H9 (cell line): ENCODE data around the gene TRPC4AP. TPM values are rescaled to one million over a fixed set of nuclear protein-coding genes. Genes with fewer than 3 reads are reported as not detected.

Source experiments
- DNase-seq: peaks from one replicate; pipeline ENCODE4 v3.0.0-alpha.2; 2017
- H2AFZ ChIP-seq: one replicate; pipeline ENCODE4 v1.6.1; 2013; ENCODE audit warnings: mild to moderate bottlenecking, low read length, control low read depth, moderate library complexity
- H2AK5ac ChIP-seq: 2 replicates; pipeline ENCODE4 v1.6.1; 2013; ENCODE audit warnings: low read length, control low read depth, mixed read lengths; ENCODE audit not compliant: insufficient read length
- H2BK120ac ChIP-seq: one replicate; pipeline ENCODE4 v1.6.1; 2013; ENCODE audit warnings: low read depth, mild to moderate bottlenecking, low read length, control low read depth, inconsistent platforms; ENCODE audit not compliant: poor library complexity, severe bottlenecking
- H2BK12ac ChIP-seq: 2 replicates; pipeline ENCODE4 v1.6.1; 2013; ENCODE audit warnings: low read length, control low read depth, mixed read lengths, low read depth; ENCODE audit not compliant: insufficient read length
- H2BK15ac ChIP-seq: 2 replicates; pipeline ENCODE4 v1.6.1; 2013; ENCODE audit warnings: low read depth, low read length, control low read depth
- H2BK20ac ChIP-seq: one replicate; pipeline ENCODE4 v1.6.1; 2013; ENCODE audit warnings: low read depth, mild to moderate bottlenecking, low read length, control low read depth, inconsistent platforms; ENCODE audit not compliant: poor library complexity, severe bottlenecking
- H2BK5ac ChIP-seq: 2 replicates; pipeline ENCODE4 v1.6.1; 2013; ENCODE audit warnings: low read length, control low read depth, mixed read lengths; ENCODE audit not compliant: insufficient read length
- H3K14ac ChIP-seq: 2 replicates; pipeline ENCODE4 v1.6.1; 2013; ENCODE audit warnings: low read length, control low read depth; ENCODE audit not compliant: insufficient read depth
- H3K18ac ChIP-seq: 2 replicates; pipeline ENCODE4 v1.6.1; 2013; ENCODE audit warnings: low read depth, mild to moderate bottlenecking, mixed read lengths, low read length, control low read depth; ENCODE audit not compliant: insufficient read length
- H3K23ac ChIP-seq: 2 replicates; pipeline ENCODE4 v1.6.1; 2013; ENCODE audit warnings: low read length, control low read depth, mixed read lengths, low read depth; ENCODE audit not compliant: insufficient read length
- H3K23me2 ChIP-seq: 2 replicates; pipeline ENCODE4 v1.6.1; 2013; ENCODE audit warnings: low read depth, mild to moderate bottlenecking, mixed read lengths, low read length, control low read depth; ENCODE audit not compliant: insufficient read length, poor library complexity, severe bottlenecking
- H3K27ac ChIP-seq: 2 replicates; pipeline ENCODE4 v1.5.1; 2013; ENCODE audit warnings: low read length, control low read depth, mixed read lengths, low read depth; ENCODE audit not compliant: insufficient read length
- H3K27me3 ChIP-seq: 2 replicates; pipeline ENCODE4 v1.6.1; 2013; ENCODE audit warnings: low read length, control low read depth, inconsistent platforms; ENCODE audit not compliant: insufficient read depth
- H3K4ac ChIP-seq: 2 replicates; pipeline ENCODE4 v1.6.1; 2013; ENCODE audit warnings: low read depth, mild to moderate bottlenecking, control low read depth, inconsistent platforms, low read length, moderate library complexity
- H3K4me1 ChIP-seq: 2 replicates; pipeline ENCODE4 v1.6.1; 2013; ENCODE audit warnings: low read length, control low read depth, inconsistent platforms; ENCODE audit not compliant: insufficient read depth
- H3K4me2 ChIP-seq: 2 replicates; pipeline ENCODE4 v1.6.1; 2013; ENCODE audit warnings: low read length, control low read depth, mixed read lengths; ENCODE audit not compliant: insufficient read length, insufficient read depth
- H3K56ac ChIP-seq: 2 replicates; pipeline ENCODE4 v1.6.1; 2013; ENCODE audit warnings: low read depth, mild to moderate bottlenecking, mixed read lengths, low read length, control low read depth; ENCODE audit not compliant: insufficient read length
- H3K79me1 ChIP-seq: 2 replicates; pipeline ENCODE4 v1.6.1; 2013; ENCODE audit warnings: low read depth, mild to moderate bottlenecking, moderate library complexity, low read length, control low read depth, inconsistent platforms; ENCODE audit not compliant: insufficient read depth, poor library complexity, severe bottlenecking
- H3K79me2 ChIP-seq: 2 replicates; pipeline ENCODE4 v1.6.1; 2013; ENCODE audit warnings: low read length, control low read depth, inconsistent platforms; ENCODE audit not compliant: insufficient read depth
- H3K9ac ChIP-seq: 2 replicates; pipeline ENCODE4 v1.6.1; 2013; ENCODE audit warnings: low read length, control low read depth, mixed read lengths; ENCODE audit not compliant: insufficient read length; ENCODE audit errors: extremely low read depth
- H3K9me3 ChIP-seq: one replicate; pipeline ENCODE4 v1.6.1; 2013; ENCODE audit warnings: low read depth, low read length, inconsistent platforms; ENCODE audit not compliant: control insufficient read depth
- H3T11ph ChIP-seq: one replicate; pipeline ENCODE4 v1.6.1; 2013; ENCODE audit warnings: mild to moderate bottlenecking, low read length, control low read depth, inconsistent platforms
- H4K20me1 ChIP-seq: one replicate; pipeline ENCODE4 v1.6.1; 2013; ENCODE audit not compliant: control insufficient read depth, insufficient read length, insufficient read depth
- H4K5ac ChIP-seq: 2 replicates; pipeline ENCODE4 v1.6.1; 2013; ENCODE audit warnings: low read depth, mild to moderate bottlenecking, mixed read lengths, low read length, control low read depth; ENCODE audit not compliant: insufficient read length
- H4K8ac ChIP-seq: replicated peaks from 2 replicates; pipeline ENCODE4 v1.6.1; 2013; ENCODE audit warnings: low read length, control low read depth, mixed read lengths, low read depth; ENCODE audit not compliant: insufficient read length
- H4K91ac ChIP-seq: 2 replicates; pipeline ENCODE4 v1.6.1; 2013; ENCODE audit warnings: low read depth, mild to moderate bottlenecking, moderate library complexity, mixed read lengths, low read length, control low read depth; ENCODE audit not compliant: insufficient read length
- H3K27ac Mint-ChIP-seq, 3 experiments: 2 replicates in 2 of 3; 3 replicates in 1 of 3; pipeline ENCODE4 v1.8.0; 2020 to 2021; ENCODE audit warnings: mixed read lengths in 3 of 3, mild to moderate bottlenecking in 1 of 3, moderate library complexity in 1 of 3
- H3K27me3 Mint-ChIP-seq: 2 replicates; pipeline ENCODE4 v1.8.0; 2021; ENCODE audit warnings: low read depth, mild to moderate bottlenecking, moderate library complexity, mixed read lengths
- H3K36me3 Mint-ChIP-seq, 3 experiments: 2 replicates in 2 of 3; 3 replicates in 1 of 3; pipeline ENCODE4 v1.8.0; 2020 to 2021; ENCODE audit warnings: low read depth in 3 of 3, mixed read lengths in 3 of 3; ENCODE audit not compliant: insufficient read depth in 1 of 3
- H3K4me1 Mint-ChIP-seq, 2 experiments: 2 replicates each; pipeline ENCODE4 v1.8.0; 2020; ENCODE audit warnings: mixed read lengths in 2 of 2
- H3K4me3 Mint-ChIP-seq, 2 experiments: 2 replicates in 1 of 2; 3 replicates in 1 of 2; pipeline ENCODE4 v1.8.0; 2020 to 2021; ENCODE audit warnings: mild to moderate bottlenecking in 2 of 2, mixed read lengths in 2 of 2, moderate library complexity in 1 of 2
- H3K9me3 Mint-ChIP-seq, 2 experiments: 2 replicates in 1 of 2; 3 replicates in 1 of 2; pipeline ENCODE4 v1.8.0; 2020; ENCODE audit warnings: mild to moderate bottlenecking in 2 of 2, mixed read lengths in 2 of 2, moderate library complexity in 1 of 2
- CTCF ChIP-seq: fragments of 200-600 bp; sonication (generic); conservative IDR thresholded peaks from 3 replicates; pipeline ENCODE4 v1.8.0; 2021; ENCODE audit warnings: antibody characterized with exemption, mild to moderate bottlenecking
- WGBS: extraction: QIAGEN DNeasy Blood & Tissue Kit; methylation state at CpG from one replicate; pipeline ENCODE4 v1.1.7; 2013; ENCODE audit warnings: missing lambda C conversion rate, low lambda C conversion rate, mixed read lengths; ENCODE audit not compliant: insufficient read length; ENCODE audit errors: extremely low coverage; 5-methylcytosine and 5-hydroxymethylcytosine counted together
- total RNA-seq: library from RNA; stranded (reverse); gene quantifications from 2 replicates; pipeline ENCODE4 v1.2.1, GENCODE V29; 2021

The TRPC4AP gene
- total RNA-seq, 1 experiment from 2014 or later = 93.9 TPM

- peaks cover 0 to 4% of the 10 kb centered on the region in 2 experiments; a peak in 1 of 4 replicates for H3K4me1 Mint-ChIP-seq
- H2BK12ac ChIP-seq = no peak overlapping the region
- no peaks in the 10 kb centered on the region for H4K20me1 ChIP-seq
- no peaks in the 10 kb centered on the region for H3K27me3 Mint-ChIP-seq
- H3K4ac ChIP-seq = no peak overlapping the region
- no peaks in the 10 kb centered on the region for H3K79me2 ChIP-seq
- H3K79me1 ChIP-seq = no peaks in the 10 kb centered on the region
- H2BK120ac ChIP-seq = no peak overlapping the region
- H4K5ac ChIP-seq = no peak overlapping the region
- no peaks in the 10 kb centered on the region for H3K9me3 ChIP-seq
- H2BK5ac ChIP-seq = no peak overlapping the region
- H3K27me3 ChIP-seq = no peaks in the 10 kb centered on the region
- H3K4me3 Mint-ChIP-seq = no peak overlapping the region
- no peak overlapping the region for H2BK20ac ChIP-seq
- no CpG with 5 or more reads among the region's 13 CpGs for WGBS
- no peak overlapping the region for H2AFZ ChIP-seq
- H3K4me2 ChIP-seq = no peak overlapping the region
- H3K23me2 ChIP-seq = no peaks in the 10 kb centered on the region
- no peak overlapping the region for H3K23ac ChIP-seq
- TF ChIP-seq CTCF = no peak
- no peak overlapping the region for H3T11ph ChIP-seq
- no peak overlapping the region for H3K56ac ChIP-seq
- H3K9ac ChIP-seq = no peak overlapping the region
- H3K27ac ChIP-seq = no peak overlapping the region
- H2AK5ac ChIP-seq = no peak overlapping the region
- H3K18ac ChIP-seq = no peak overlapping the region
- peaks cover 46 to 91% (median 89%) of the 10 kb centered on the region in 3 experiments; a peak in 6 of 7 replicates for H3K36me3 Mint-ChIP-seq
- no peak overlapping the region for H2BK15ac ChIP-seq
- H3K27ac Mint-ChIP-seq = no peak overlapping the region
- H4K91ac ChIP-seq = no peak overlapping the region
- H3K14ac ChIP-seq = no peak overlapping the region
- H3K4me1 ChIP-seq = no peaks in the 10 kb centered on the region
- H4K8ac ChIP-seq = no peak overlapping the region
- no peaks in the 10 kb centered on the region for H3K9me3 Mint-ChIP-seq
- peak; percentile 10 for DNase-seq
Observed at GRCh38 chr20:35012227-35013069, 80.2 kb downstream of the TRPC4AP start.
